Muscle of leg (tissue), 11 donors: ENCODE measurements around the gene HSPG2. TPM values are rescaled to one million over a fixed set of nuclear protein-coding genes. Genes with fewer than 3 reads are reported as not detected.
A peak's percentile ranks its signal among the peaks of the same experiment; 100 is the strongest.

ENCODE experiments used
- DNase-seq: peaks from one replicate; pipeline ENCODE4 v3.0.0; 2013
- H3K27ac ChIP-seq: one replicate; pipeline ENCODE4 v1.5.1; 2013; ENCODE audit warnings: mild to moderate bottlenecking, low read length, control low read depth
- H3K27me3 ChIP-seq: one replicate; pipeline ENCODE4 v1.6.1; 2013; ENCODE audit warnings: low read length; ENCODE audit not compliant: control insufficient read depth, insufficient read depth
- H3K36me3 ChIP-seq: one replicate; pipeline ENCODE4 v1.6.1; 2013; ENCODE audit warnings: low read length; ENCODE audit not compliant: control insufficient read depth, insufficient read depth
- H3K4me1 ChIP-seq: one replicate; pipeline ENCODE4 v1.6.1; 2013; ENCODE audit warnings: low read length; ENCODE audit not compliant: control insufficient read depth, insufficient read depth
- H3K4me3 ChIP-seq: one replicate; pipeline ENCODE4 v1.5.1; 2013; ENCODE audit warnings: low read length, control low read depth
- H3K9me3 ChIP-seq: replicated peaks from 2 replicates; pipeline ENCODE4 v1.6.1; 2013; ENCODE audit warnings: low read depth, low read length; ENCODE audit not compliant: control insufficient read depth
- WGBS: methylation state at CpG from one replicate; pipeline ENCODE4 v1.1.5; 2013; ENCODE audit warnings: missing lambda C conversion rate; ENCODE audit not compliant: insufficient coverage; 5-methylcytosine and 5-hydroxymethylcytosine counted together
- polyA plus RNA-seq, 8 donors: library from polyadenylated mRNA; unstranded; fragments of 120-200 nt; gene quantifications; one replicate each; pipeline versions ENCODE4 v1.2.1 to v1.2.3, GENCODE V29; 2013; ENCODE audit warnings: inconsistent platforms in 1 of 8, low replicate concordance in 1 of 8; ENCODE audit not compliant: insufficient read length in 8 of 8, insufficient read depth in 1 of 8
- total RNA-seq: library from RNA; stranded (reverse); fragments of 120-200 nt; gene quantifications from one replicate; pipeline ENCODE4 v1.2.4, GENCODE V29; 2013

Gene HSPG2
- total and polyA plus RNA-seq, 9 donors: 149 to 460 (median 339) TPM

DNA sequence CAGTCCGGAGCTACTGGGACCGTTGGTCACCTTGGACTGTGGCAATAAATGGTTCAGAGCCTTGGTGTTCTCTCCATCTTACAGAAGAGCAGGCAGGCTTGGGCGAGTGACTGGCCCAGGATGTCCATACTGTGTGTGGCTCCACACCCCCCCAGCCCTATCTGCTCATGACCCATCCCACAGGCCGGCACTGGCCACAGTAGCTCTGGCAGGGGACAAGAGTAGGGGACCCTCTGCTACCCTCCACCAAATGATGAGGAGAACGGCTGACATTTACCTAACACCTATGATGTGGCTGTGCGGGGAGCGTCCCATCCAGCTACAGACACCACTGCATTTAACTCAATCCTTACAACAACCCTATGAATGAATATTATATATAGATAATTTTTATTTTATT is 111.7 kb downstream of the HSPG2 start:
- no peaks in the 10 kb centered on the region for H3K27me3 ChIP-seq
- no peak overlapping the region for H3K27ac ChIP-seq
- H3K9me3 ChIP-seq: no peaks in the 10 kb centered on the region
- no peak for DNase-seq
- peaks cover 87% of the 10 kb centered on the region for H3K36me3 ChIP-seq
- H3K4me1 ChIP-seq: no peaks in the 10 kb centered on the region
- WGBS: 90% methylated on average over 3 of the region's 7 CpGs
- H3K4me3 ChIP-seq: no peak overlapping the region

- Histone ChIP-seq H3K27ac (no peak overlapping the region), H3K4me1 (no peaks in the 10 kb centered on the region), H3K9me3 (no peaks in the 10 kb centered on the region), H3K4me3 (no peak overlapping the region), H3K27me3 (no peaks in the 10 kb centered on the region), H3K36me3 (peaks cover 86% of the 10 kb centered on the region)
- WGBS: no CpG with 5 or more reads among the region's 2 CpGs
- no peak for DNase-seq
Observed at GRCh38 chr1:21824926-21825325, 112.2 kb downstream of the HSPG2 start.

- Histone ChIP-seq H3K4me3 (no peak overlapping the region), H3K36me3 (peaks cover 82% of the 10 kb centered on the region), H3K9me3 (no peaks in the 10 kb centered on the region), H3K4me1 (no peaks in the 10 kb centered on the region), H3K27me3 (no peaks in the 10 kb centered on the region), H3K27ac (no peak overlapping the region)
- 82% methylated on average over 11 of the region's 22 CpGs for WGBS
- peak; percentile 3 for DNase-seq
Observed at GRCh38 chr1:21823980-21824702, 113.0 kb downstream of the HSPG2 start.

GRCh38 chr1:21823206-21823979 is 113.7 kb downstream of the HSPG2 start:
- Histone ChIP-seq H3K27me3 (no peaks in the 10 kb centered on the region), H3K36me3 (peaks cover 75% of the 10 kb centered on the region), H3K27ac (no peak overlapping the region), H3K9me3 (no peaks in the 10 kb centered on the region), H3K4me3 (no peak overlapping the region), H3K4me1 (no peaks in the 10 kb centered on the region)
- peak; percentile 8 for DNase-seq
- 81% methylated on average over 39 of the region's 44 CpGs for WGBS

- 18% methylated on average over 4 of the region's 9 CpGs for WGBS
- no peaks in the 10 kb centered on the region for H3K4me1 ChIP-seq
- no peak overlapping the region for H3K4me3 ChIP-seq
- H3K27ac ChIP-seq: no peak overlapping the region
- H3K27me3 ChIP-seq: no peaks in the 10 kb centered on the region
- H3K9me3 ChIP-seq: no peaks in the 10 kb centered on the region
- peaks cover 64% of the 10 kb centered on the region for H3K36me3 ChIP-seq
- DNase-seq: peak; percentile 39
Observed at GRCh38 chr1:21822349-21822748, 114.8 kb downstream of the HSPG2 start.

DNA sequence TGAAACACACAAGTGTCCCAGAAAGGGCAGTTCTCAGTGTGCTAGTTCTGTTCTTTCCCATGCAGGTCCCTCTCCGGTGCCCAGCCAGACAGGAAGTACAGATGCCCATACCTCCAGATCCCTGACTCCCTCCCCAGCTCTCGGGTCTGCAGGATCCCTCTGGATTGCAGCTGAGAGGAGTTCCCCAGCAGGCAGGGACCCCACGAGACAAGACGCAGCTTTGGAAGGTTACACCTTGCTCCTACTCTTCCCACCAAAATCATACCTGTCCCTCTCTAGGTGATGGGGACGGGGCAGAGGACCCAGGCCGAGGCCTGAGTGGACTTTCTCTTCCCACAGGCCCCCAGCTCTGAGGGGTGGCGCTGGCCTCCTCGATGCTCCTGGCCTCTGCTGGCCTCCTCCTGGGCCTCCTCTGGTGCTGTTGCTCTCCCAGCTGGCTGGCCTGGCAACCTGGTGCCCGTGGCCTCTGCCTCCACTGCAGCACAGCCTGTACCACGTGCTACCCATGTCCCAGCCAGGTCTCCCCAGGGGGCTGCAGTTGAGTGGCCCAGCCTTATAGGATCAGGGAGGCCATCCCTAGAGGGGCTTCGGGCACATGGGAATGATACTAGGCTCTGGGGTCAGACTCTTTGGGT is 115.6 kb downstream of the HSPG2 start:
- H3K27ac ChIP-seq: no peak overlapping the region
- H3K36me3 ChIP-seq: peaks cover 57% of the 10 kb centered on the region
- peak; percentile 13 for DNase-seq
- no peak overlapping the region for H3K4me3 ChIP-seq
- peaks cover under 1% of the 10 kb centered on the region for H3K4me1 ChIP-seq
- H3K27me3 ChIP-seq: no peaks in the 10 kb centered on the region
- H3K9me3 ChIP-seq: no peaks in the 10 kb centered on the region
- WGBS: 90% methylated on average over 10 of the region's 11 CpGs

GRCh38 chr1:21820597-21821232 is 116.4 kb downstream of the HSPG2 start:
- H3K27ac ChIP-seq: no peak overlapping the region
- no peak for DNase-seq
- H3K9me3 ChIP-seq: no peaks in the 10 kb centered on the region
- peaks cover 6% of the 10 kb centered on the region for H3K4me1 ChIP-seq
- peaks cover 51% of the 10 kb centered on the region for H3K36me3 ChIP-seq
- no peaks in the 10 kb centered on the region for H3K27me3 ChIP-seq
- 88% methylated on average over 7 of the region's 9 CpGs for WGBS
- H3K4me3 ChIP-seq: no peak overlapping the region

- Histone ChIP-seq H3K36me3 (peaks cover 32% of the 10 kb centered on the region), H3K4me1 (peaks cover 14% of the 10 kb centered on the region), H3K27me3 (peaks cover 3% of the 10 kb centered on the region), H3K27ac (no peak overlapping the region), H3K9me3 (no peaks in the 10 kb centered on the region), H3K4me3 (no peak overlapping the region)
- 100% methylated on average over 1 of the region's 10 CpGs for WGBS
- no peak for DNase-seq
Observed at GRCh38 chr1:21818656-21819055, 118.5 kb downstream of the HSPG2 start.

GRCh38 chr1:21816602-21817302 is 120.4 kb downstream of the HSPG2 start:
- Histone ChIP-seq H3K36me3 (peaks cover 14% of the 10 kb centered on the region), H3K27ac (peak overlapping the region; percentile 62), H3K4me1 (peaks cover 19% of the 10 kb centered on the region), H3K4me3 (no peak overlapping the region), H3K9me3 (peaks cover 2% of the 10 kb centered on the region), H3K27me3 (peaks cover 3% of the 10 kb centered on the region)
- DNase-seq: no peak
- 71% methylated on average over 7 of the region's 8 CpGs for WGBS
